Ovary (tissue), 9 donors: Measurements from ENCODE around the gene RFC4. TPM values are rescaled to one million over a fixed set of nuclear protein-coding genes. Genes with fewer than 3 reads are reported as not detected.
A peak's percentile ranks its signal among the peaks of the same experiment; 100 is the strongest.

ENCODE experiments used
- DNase-seq, 5 donors: peaks; one replicate each; pipeline ENCODE4 v3.0.0-alpha.2; 2019 to 2020
- H3K27ac ChIP-seq, 2 donors: fragments of 200-600 bp; one replicate each; pipeline versions ENCODE4 v1.5.1 to v1.8.0; 2019 to 2022
- H3K27me3 ChIP-seq: fragments of 200-600 bp; one replicate; pipeline ENCODE4 v1.8.0; 2022
- H3K36me3 ChIP-seq: fragments of 200-600 bp; sonication (generic); one replicate; pipeline ENCODE4 v1.5.1; 2019
- H3K4me1 ChIP-seq: one replicate; pipeline ENCODE4 v1.8.1; 2013; ENCODE audit warnings: mild to moderate bottlenecking, moderate library complexity; ENCODE audit not compliant: insufficient read depth
- H3K4me3 ChIP-seq: fragments of 200-600 bp; sonication (generic); one replicate; pipeline ENCODE4 v1.5.1; 2017
- H3K9me3 ChIP-seq, 2 donors: fragments of 200-600 bp in 1 of 2; sonication (generic) in 1 of 2; one replicate each; pipeline versions ENCODE4 v1.5.1 to v1.8.1; 2013 to 2019; ENCODE audit warnings: mild to moderate bottlenecking in 1 of 2, moderate library complexity in 1 of 2
- CTCF ChIP-seq, 3 donors: fragments of 450-650 bp in 2 of 3; fragments of 200-600 bp in 1 of 3; IDR thresholded peaks; one replicate each; pipeline versions ENCODE4 v1.5.1 to v1.8.0; 2016 to 2022; ENCODE audit warnings: antibody characterized with exemption in 3 of 3, mild to moderate bottlenecking in 1 of 3
- EP300 ChIP-seq: sonication (generic); formaldehyde crosslinking; IDR thresholded peaks from one replicate; pipeline ENCODE4 v1.6.1; 2017; ENCODE audit warnings: antibody characterized with exemption
- POLR2A ChIP-seq: fragments of 450-650 bp; IDR thresholded peaks from one replicate; pipeline ENCODE4 v1.6.1; 2017; ENCODE audit warnings: antibody characterized with exemption, mild to moderate bottlenecking, moderate library complexity
- WGBS, 3 donors: extraction: QIAGEN DNeasy Blood & Tissue Kit in 1 of 3; methylation state at CpG; one replicate each; pipeline versions ENCODE4 v1.1.5 to v1.1.7; 2013 to 2017; 5-methylcytosine and 5-hydroxymethylcytosine counted together
- intact Hi-C, 4 donors: fragments of 100-400 bp; cut with DNase I; formaldehyde crosslinking; loops; one replicate each; pipeline versions ENCODE4 v1.11.0 to v1.15.1; 2022 to 2023
- polyA plus RNA-seq, 2 donors: library from polyadenylated mRNA; stranded (reverse); fragments of 200-250 nt in 1 of 2; fragments of 350-450 nt in 1 of 2; fragmentation: Illumina TruSeq in 1 of 2; extraction: RNeasy Lipid Tissue Mini Kit (QIAGEN cat#74804) in 1 of 2; gene quantifications; one replicate each; pipeline ENCODE4 v1.2.3, GENCODE V29; 2013 to 2014
- total RNA-seq, 7 donors: library from RNA; depleted of rRNA in 2 of 7; stranded (reverse); fragments of >200 nt in 2 of 7; fragmentation: NEBNext Ultra II Directional in 3 of 7; extraction: Animal tissue kit (Norgen Biotek cat#: 25700) in 3 of 7; gene quantifications; one replicate each; pipeline versions ENCODE4 v1.1.0 to v1.2.4, GENCODE V29; 2016 to 2023
- donor health status: DM: no; HTN: no; CAD: no; lungs with moderate emphysema.
- donor health status: DM: no; HTN: no; CAD: no.
- donor health status: Bipolar disorder and iron deficiency.
- donor health status: DM: yes; HTN: yes; CAD: no.
- donor health status: DM: no; HTN: no; CAD: no.
- donor health status: DM: yes; HTN: yes; CAD: no.

The RFC4 gene
- total and polyA plus RNA-seq, 9 donors = 11.9 to 18.6 (median 13.8) TPM

- H3K36me3 ChIP-seq = no peaks in the 10 kb centered on the region
- H3K27ac ChIP-seq = peak overlapping the region; percentile 91 to 97
- intact Hi-C loops = loop anchor here in 2 of 4 donors (5.0 to 10.0 kb wide), 3 partner anchors 38 to 849 kb away; partner anchors contain the start of gene TRA2B (in 2 of the 2)
- peak overlapping the region; percentile 97 for H3K4me3 ChIP-seq
- no peaks in the 10 kb centered on the region for H3K9me3 ChIP-seq
- H3K27me3 ChIP-seq = no peaks in the 10 kb centered on the region
- TF ChIP-seq POLR2A (peak; percentile 2), EP300 (no peak), CTCF (IDR thresholded peaks at IDR 0.05) (peak in 1 of 3 donors; percentile 12)
- WGBS, 3 donors = 0% methylated on average over 40 to 56 of the region's 56 CpGs
- H3K4me1 ChIP-seq = peaks cover 14% of the 10 kb centered on the region
- peak; percentile 85 to 91 (median 89) for DNase-seq
Measured at GRCh38 chr3:186783731-186784515, 22.4 kb downstream of the RFC4 start.

DNA sequence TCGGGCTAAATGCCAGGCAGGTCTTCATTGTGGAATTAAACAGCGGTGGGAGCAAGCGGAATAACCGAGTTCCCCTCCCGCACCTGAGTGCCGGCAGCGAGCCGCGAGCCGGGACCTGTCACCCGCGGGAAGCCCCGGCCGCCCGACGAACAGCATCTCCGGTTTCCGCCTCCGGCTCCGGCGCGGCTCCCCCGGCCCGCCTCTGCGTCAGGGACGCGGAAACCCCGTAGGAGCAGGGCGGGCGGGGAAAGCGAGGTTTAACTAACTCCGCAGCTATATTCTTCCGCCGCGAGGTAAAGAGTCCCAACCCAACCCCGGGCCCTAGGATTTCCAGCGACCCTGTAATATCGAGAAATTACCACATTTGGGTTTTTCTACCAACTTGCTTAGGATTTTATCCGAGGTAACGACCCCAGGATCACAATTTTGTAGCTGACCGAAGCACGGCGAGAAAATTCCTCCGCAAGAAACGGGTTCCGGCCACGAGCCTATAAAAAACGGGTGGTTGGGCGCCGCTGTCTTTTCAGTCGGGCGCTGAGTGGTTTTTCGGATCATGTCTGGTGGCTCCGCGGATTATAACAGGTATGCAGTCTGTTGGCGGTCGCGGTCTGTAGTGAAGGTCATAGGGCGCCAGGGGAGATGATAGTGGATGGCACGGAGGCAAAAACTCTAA, 23.1 kb downstream of the RFC4 start, which contains the start of gene EIF4A2:
EIF4A2 (plus strand) TSS at position 520 of the 673 bp plus-strand sequence; CDS start at position 554, 34 bp downstream.
- intact Hi-C loops = loop anchor here in 2 of 4 donors (5.0 to 10.0 kb wide), 3 partner anchors 39 to 848 kb away; partner anchors contain the start of gene TRA2B (in 2 of the 2)
- H3K27ac ChIP-seq = peak within 1 kb of the TSS; percentile 91 to 97
- H3K9me3 ChIP-seq = no peaks in the 10 kb centered on the region
- no peaks in the 10 kb centered on the region for H3K36me3 ChIP-seq
- peaks cover 14% of the 10 kb centered on the region for H3K4me1 ChIP-seq
- no peaks in the 10 kb centered on the region for H3K27me3 ChIP-seq
- DNase-seq = peak; percentile 89 to 91 (median 90)
- 0 to 1% (median 0%) methylated on average over 60 of the region's 60 CpGs for WGBS, 3 donors
- peak within 1 kb of the TSS; percentile 97 for H3K4me3 ChIP-seq
- TF ChIP-seq EP300 (no peak), POLR2A (peak; percentile 89), CTCF (IDR thresholded peaks at IDR 0.05) (peak in 2 of 3 donors; percentile 18 to 23)

- intact Hi-C loops = loop anchor here in 2 of 4 donors (5.0 to 10.0 kb wide), 3 partner anchors 40 to 848 kb away; partner anchors contain the start of gene TRA2B (in 2 of the 2)
- Histone ChIP-seq H3K4me1 (peaks cover 14% of the 10 kb centered on the region), H3K36me3 (no peaks in the 10 kb centered on the region), H3K27ac (peak overlapping the region; percentile 91 to 97), H3K9me3 (no peaks in the 10 kb centered on the region), H3K27me3 (no peaks in the 10 kb centered on the region), H3K4me3 (peak overlapping the region; percentile 97)
- no peak for DNase-seq
- TF ChIP-seq CTCF (IDR thresholded peaks at IDR 0.05) (no peak), EP300 (no peak), POLR2A (no peak)
- WGBS, 3 donors = 1 to 3% (median 3%) methylated on average over 21 of the region's 21 CpGs
Measured at GRCh38 chr3:186782542-186783057, 23.7 kb downstream of the RFC4 start.

DNA sequence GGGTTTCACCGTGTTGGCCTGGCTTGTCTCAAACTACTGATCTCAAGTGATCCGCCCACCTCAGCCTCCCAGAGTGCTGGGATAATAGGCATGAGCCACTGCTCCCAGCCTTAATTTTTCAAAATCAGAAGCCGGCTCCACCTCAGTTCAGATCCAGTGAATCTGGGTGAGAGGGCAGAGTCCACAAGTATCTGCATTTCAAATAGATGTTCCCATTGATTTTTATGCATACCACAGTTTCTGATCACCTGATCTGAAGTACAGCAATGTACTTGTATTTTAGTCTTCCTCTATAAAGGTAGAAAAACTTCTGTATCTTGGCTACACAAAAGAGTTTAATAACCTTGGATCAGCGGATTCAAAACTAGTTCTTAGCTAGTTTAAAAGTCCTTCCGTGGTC, 27.1 kb downstream of the RFC4 start:
- no peak for DNase-seq
- TF ChIP-seq EP300 (no peak), CTCF (IDR thresholded peaks at IDR 0.05) (no peak), POLR2A (no peak)
- no peaks in the 10 kb centered on the region for H3K36me3 ChIP-seq
- H3K27ac ChIP-seq = no peak overlapping the region
- 88 to 96% (median 92%) methylated on average over 5 of the region's 5 CpGs for WGBS, 3 donors
- no peak overlapping the region for H3K4me3 ChIP-seq
- no peaks in the 10 kb centered on the region for H3K9me3 ChIP-seq
- H3K27me3 ChIP-seq = no peaks in the 10 kb centered on the region
- intact Hi-C loops = no loop called here
- H3K4me1 ChIP-seq = no peaks in the 10 kb centered on the region
